ENCODE data around the gene CHAD.

DNA sequence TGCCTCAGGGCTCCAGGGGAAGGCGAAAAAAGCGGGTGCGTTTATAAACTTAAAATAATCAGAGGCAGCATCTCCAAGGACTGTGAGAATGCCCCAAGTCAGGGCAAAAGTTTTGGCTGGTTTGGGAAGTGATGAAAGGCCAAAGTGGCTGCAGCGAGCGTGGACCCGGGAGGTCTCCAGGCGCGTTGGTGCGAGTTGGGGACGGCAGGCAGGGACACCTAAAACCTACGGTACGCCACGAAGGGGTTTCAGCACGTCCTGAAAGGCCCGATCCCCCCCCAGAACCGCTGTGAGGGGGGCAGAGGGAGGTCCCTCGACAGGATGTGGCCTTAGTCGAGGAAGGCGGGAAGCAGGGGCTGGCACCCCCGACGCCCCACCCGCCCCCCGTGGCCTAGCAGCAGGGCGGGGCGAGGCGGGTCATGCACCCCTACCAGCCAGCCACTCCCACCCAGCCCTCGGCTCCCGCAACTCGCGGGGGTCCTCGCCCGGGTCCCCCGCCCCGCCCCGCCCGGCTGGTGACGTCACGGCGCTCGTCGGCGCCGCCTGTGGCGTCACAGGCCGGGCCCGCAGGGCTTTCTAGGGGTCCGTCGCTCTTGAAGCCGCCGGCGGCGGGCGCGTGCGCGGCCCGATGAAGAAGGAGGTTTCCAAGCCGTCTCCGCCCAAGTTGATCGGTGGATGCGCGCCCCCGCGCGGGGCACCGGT is 39.3 kb upstream of the CHAD start, which contains the start of gene MYCBPAP:
- TF ChIP-seq, protein P1, sequence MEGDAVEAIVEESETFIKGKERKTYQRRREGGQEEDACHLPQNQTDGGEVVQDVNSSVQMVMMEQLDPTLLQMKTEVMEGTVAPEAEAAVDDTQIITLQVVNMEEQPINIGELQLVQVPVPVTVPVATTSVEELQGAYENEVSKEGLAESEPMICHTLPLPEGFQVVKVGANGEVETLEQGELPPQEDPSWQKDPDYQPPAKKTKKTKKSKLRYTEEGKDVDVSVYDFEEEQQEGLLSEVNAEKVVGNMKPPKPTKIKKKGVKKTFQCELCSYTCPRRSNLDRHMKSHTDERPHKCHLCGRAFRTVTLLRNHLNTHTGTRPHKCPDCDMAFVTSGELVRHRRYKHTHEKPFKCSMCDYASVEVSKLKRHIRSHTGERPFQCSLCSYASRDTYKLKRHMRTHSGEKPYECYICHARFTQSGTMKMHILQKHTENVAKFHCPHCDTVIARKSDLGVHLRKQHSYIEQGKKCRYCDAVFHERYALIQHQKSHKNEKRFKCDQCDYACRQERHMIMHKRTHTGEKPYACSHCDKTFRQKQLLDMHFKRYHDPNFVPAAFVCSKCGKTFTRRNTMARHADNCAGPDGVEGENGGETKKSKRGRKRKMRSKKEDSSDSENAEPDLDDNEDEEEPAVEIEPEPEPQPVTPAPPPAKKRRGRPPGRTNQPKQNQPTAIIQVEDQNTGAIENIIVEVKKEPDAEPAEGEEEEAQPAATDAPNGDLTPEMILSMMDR (conservative IDR thresholded peaks at IDR 0.05; ENCODE audit: low read length), result 0 out of 2 replicates have a peak, but pooled peaks have one; percentile 13
- TF ChIP-seq EZH2phosphoT487 (IDR thresholded peaks at IDR 0.05; ENCODE audit: borderline replicate concordance), result no peak
